Trophoblast cell (in vitro differentiated cells and primary cell): ENCODE data around the gene HIVEP3.
A peak's percentile ranks its signal among the peaks of the same experiment; 100 is the strongest.

Experiments used
- DNase-seq, 2 donors: peaks; one replicate each; pipeline ENCODE4 v3.0.0-alpha.2; 2016
- H2AFZ ChIP-seq: 2 replicates; pipeline ENCODE4 v1.6.1; 2013; ENCODE audit warnings: low read length, moderate library complexity, mild to moderate bottlenecking; ENCODE audit not compliant: insufficient read depth, poor library complexity
- H2AK5ac ChIP-seq: 2 replicates; pipeline ENCODE4 v1.6.1; 2013; ENCODE audit warnings: mild to moderate bottlenecking, low read length
- H2BK120ac ChIP-seq: 2 replicates; pipeline ENCODE4 v1.6.1; 2013; ENCODE audit warnings: low read length, mild to moderate bottlenecking, moderate library complexity; ENCODE audit not compliant: insufficient read depth, poor library complexity
- H2BK12ac ChIP-seq: 2 replicates; pipeline ENCODE4 v1.6.1; 2013; ENCODE audit warnings: mild to moderate bottlenecking, low read length, moderate library complexity
- H2BK5ac ChIP-seq: 2 replicates; pipeline ENCODE4 v1.6.1; 2013; ENCODE audit warnings: low read length, low read depth, moderate library complexity, mild to moderate bottlenecking; ENCODE audit not compliant: poor library complexity
- H3K14ac ChIP-seq: 2 replicates; pipeline ENCODE4 v1.6.1; 2013; ENCODE audit warnings: mild to moderate bottlenecking, low read length
- H3K18ac ChIP-seq: 2 replicates; pipeline ENCODE4 v1.6.1; 2013; ENCODE audit warnings: mild to moderate bottlenecking, low read length
- H3K23ac ChIP-seq: 2 replicates; pipeline ENCODE4 v1.6.1; 2013; ENCODE audit warnings: low read length
- H3K27ac ChIP-seq: 2 replicates; pipeline ENCODE4 v1.5.1; 2013; ENCODE audit warnings: low read depth, mild to moderate bottlenecking, inconsistent platforms, low read length, moderate library complexity
- H3K27me3 ChIP-seq: 2 replicates; pipeline ENCODE4 v1.6.1; 2013; ENCODE audit warnings: inconsistent platforms, mild to moderate bottlenecking, low read length, moderate library complexity; ENCODE audit not compliant: insufficient read depth
- H3K36me3 ChIP-seq, 2 experiments: 1 replicate in 1 of 2; 2 replicates in 1 of 2; pipeline ENCODE4 v1.6.1; 2013; ENCODE audit warnings: low read length in 2 of 2, mild to moderate bottlenecking in 2 of 2, moderate library complexity in 1 of 2; ENCODE audit not compliant: insufficient read depth in 2 of 2, control insufficient read depth in 1 of 2
- H3K4ac ChIP-seq: 2 replicates; pipeline ENCODE4 v1.6.1; 2013; ENCODE audit warnings: low read depth, mild to moderate bottlenecking, low read length, moderate library complexity
- H3K4me1 ChIP-seq, 2 experiments: 1 replicate in 1 of 2; 2 replicates in 1 of 2; pipeline ENCODE4 v1.6.1; 2013; ENCODE audit warnings: low read length in 2 of 2, mild to moderate bottlenecking in 2 of 2, moderate library complexity in 1 of 2; ENCODE audit not compliant: insufficient read depth in 2 of 2, control insufficient read depth in 1 of 2
- H3K4me2 ChIP-seq: 2 replicates; pipeline ENCODE4 v1.6.1; 2013; ENCODE audit warnings: inconsistent platforms, mild to moderate bottlenecking, low read length, moderate library complexity
- H3K4me3 ChIP-seq: 2 replicates; pipeline ENCODE4 v1.5.1; 2013; ENCODE audit warnings: mild to moderate bottlenecking, low read depth, low read length, inconsistent platforms
- H3K79me1 ChIP-seq: one replicate; pipeline ENCODE4 v1.6.1; 2013; ENCODE audit warnings: low read length
- H3K79me2 ChIP-seq: 2 replicates; pipeline ENCODE4 v1.6.1; 2013; ENCODE audit warnings: low read length, mild to moderate bottlenecking; ENCODE audit not compliant: control insufficient read depth, insufficient read depth, poor library complexity
- H3K9ac ChIP-seq: 2 replicates; pipeline ENCODE4 v1.6.1; 2013; ENCODE audit warnings: mild to moderate bottlenecking, low read length
- H3K9me3 ChIP-seq: 2 replicates; pipeline ENCODE4 v1.6.1; 2013; ENCODE audit warnings: low read depth, mild to moderate bottlenecking, control low read depth, inconsistent platforms, low read length; ENCODE audit not compliant: insufficient read depth
- H4K12ac ChIP-seq: 2 replicates; pipeline ENCODE4 v1.6.1; 2013; ENCODE audit warnings: low read depth, mild to moderate bottlenecking, low read length, moderate library complexity
- H4K8ac ChIP-seq: 2 replicates; pipeline ENCODE4 v1.6.1; 2013; ENCODE audit warnings: low read depth, mild to moderate bottlenecking, low read length, moderate library complexity
- H4K91ac ChIP-seq: one replicate; pipeline ENCODE4 v1.6.1; 2013; ENCODE audit warnings: low read depth, mild to moderate bottlenecking, low read length, moderate library complexity
- WGBS: extraction: QIAGEN DNeasy Blood & Tissue Kit; methylation state at CpG from one replicate; pipeline ENCODE4 v1.1.7; 2013; ENCODE audit warnings: missing lambda C conversion rate; ENCODE audit not compliant: insufficient read length, insufficient coverage; ENCODE audit errors: extremely low coverage; 5-methylcytosine and 5-hydroxymethylcytosine counted together

HIVEP3 gene

DNA sequence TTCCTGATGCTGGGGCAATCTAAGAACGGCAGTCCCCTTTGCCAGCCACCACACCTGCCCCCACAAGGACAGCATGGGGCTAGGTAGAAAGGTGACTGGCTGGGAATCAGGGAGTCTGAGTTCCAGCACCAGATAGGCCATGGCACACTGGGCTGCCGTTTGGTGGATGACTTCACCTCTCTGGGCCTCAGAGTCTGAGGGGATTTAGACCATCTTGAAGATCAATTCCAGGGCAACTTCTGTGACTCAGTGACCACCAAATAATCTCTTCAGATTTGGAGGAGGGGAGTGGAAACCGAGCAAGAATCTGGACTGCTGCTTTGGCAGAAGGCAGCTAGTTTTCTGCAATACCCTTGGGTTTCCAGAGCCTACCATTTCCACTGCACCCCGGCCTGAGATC lies 342.1 kb downstream of the HIVEP3 start:
- Histone ChIP-seq H3K27ac (no peak overlapping the region), H3K4me3 (no peak overlapping the region), H2BK12ac (no peak overlapping the region), H3K4ac (no peak overlapping the region), H3K4me1 (no peaks in the 10 kb centered on the region), H3K14ac (no peak overlapping the region), H4K8ac (no peak overlapping the region), H3K79me2 (no peaks in the 10 kb centered on the region), H2AFZ (no peak overlapping the region), H2BK5ac (no peak overlapping the region), H3K4me2 (no peak overlapping the region), H2AK5ac (no peak overlapping the region), H2BK120ac (no peak overlapping the region), H3K27me3 (no peaks in the 10 kb centered on the region), H3K9ac (no peak overlapping the region), H3K23ac (no peak overlapping the region), H4K91ac (no peak overlapping the region), H3K9me3 (no peaks in the 10 kb centered on the region), H3K36me3 (no peaks in the 10 kb centered on the region), H3K79me1 (no peaks in the 10 kb centered on the region), H4K12ac (no peak overlapping the region), H3K18ac (no peak overlapping the region)
- DNase-seq: no peak
- WGBS: no CpG with 5 or more reads among the region's 4 CpGs

DNA sequence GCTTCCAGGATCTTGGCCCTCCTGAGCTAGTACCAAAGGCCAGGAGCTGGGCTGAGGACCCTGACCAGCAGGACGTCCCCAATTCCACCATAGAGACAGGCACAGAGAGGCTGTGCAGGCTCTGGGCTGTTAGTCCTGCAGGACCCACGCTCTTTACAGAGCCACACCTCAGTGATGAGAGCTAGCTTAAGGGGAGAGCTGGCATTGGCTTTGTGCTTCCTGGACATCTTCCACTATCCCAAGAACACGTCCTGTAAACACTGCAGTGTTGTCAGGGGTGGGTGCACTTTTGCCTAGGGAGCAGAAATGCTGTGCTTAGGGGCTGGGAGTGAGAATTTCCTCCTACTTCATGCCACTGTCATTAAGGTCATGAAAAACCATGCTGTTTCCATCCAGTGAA lies 342.5 kb downstream of the HIVEP3 start:
- H3K27ac ChIP-seq: no peak overlapping the region
- H3K4me1 ChIP-seq: no peaks in the 10 kb centered on the region
- no CpG with 5 or more reads among the region's 3 CpGs for WGBS
- H4K91ac ChIP-seq: no peak overlapping the region
- H3K9me3 ChIP-seq: no peaks in the 10 kb centered on the region
- no peak overlapping the region for H2BK5ac ChIP-seq
- H3K9ac ChIP-seq: no peak overlapping the region
- no peak overlapping the region for H4K12ac ChIP-seq
- no peak overlapping the region for H3K18ac ChIP-seq
- no peak overlapping the region for H3K4me2 ChIP-seq
- H3K79me1 ChIP-seq: no peaks in the 10 kb centered on the region
- no peak overlapping the region for H3K23ac ChIP-seq
- no peak overlapping the region for H2AFZ ChIP-seq
- H4K8ac ChIP-seq: no peak overlapping the region
- no peak overlapping the region for H3K14ac ChIP-seq
- no peak overlapping the region for H3K4me3 ChIP-seq
- no peaks in the 10 kb centered on the region for H3K27me3 ChIP-seq
- H2BK12ac ChIP-seq: no peak overlapping the region
- H2BK120ac ChIP-seq: no peak overlapping the region
- H3K36me3 ChIP-seq: no peaks in the 10 kb centered on the region
- no peak overlapping the region for H3K4ac ChIP-seq
- H2AK5ac ChIP-seq: no peak overlapping the region
- no peaks in the 10 kb centered on the region for H3K79me2 ChIP-seq
- DNase-seq: no peak

DNA sequence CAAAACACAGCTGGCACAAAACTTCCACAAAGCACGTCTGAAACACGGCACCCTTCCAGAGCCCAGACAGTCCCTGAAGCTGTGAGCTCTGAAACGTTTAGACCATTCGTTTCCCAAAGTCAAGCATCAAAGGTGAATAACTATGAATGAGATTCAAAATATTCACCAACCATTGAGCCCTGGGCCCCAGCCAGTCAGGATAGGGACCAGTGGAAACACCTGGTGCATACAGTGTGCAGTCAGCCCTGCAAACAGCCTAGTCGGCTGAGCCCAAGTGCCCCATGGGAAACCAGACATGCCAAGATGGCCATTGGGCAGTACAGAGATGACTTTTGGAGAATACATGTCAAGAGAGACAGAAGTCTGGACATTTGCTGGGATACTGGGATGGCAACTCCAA lies 343.9 kb downstream of the HIVEP3 start:
- peak; percentile 7 to 60 for DNase-seq
- no peak overlapping the region for H2BK5ac ChIP-seq
- H4K8ac ChIP-seq: no peak overlapping the region
- no peak overlapping the region for H2AK5ac ChIP-seq
- H4K12ac ChIP-seq: no peak overlapping the region
- H3K4me1 ChIP-seq: no peaks in the 10 kb centered on the region
- no peaks in the 10 kb centered on the region for H3K9me3 ChIP-seq
- H2BK12ac ChIP-seq: no peak overlapping the region
- peaks cover 2% of the 10 kb centered on the region for H3K27me3 ChIP-seq
- no peak overlapping the region for H3K27ac ChIP-seq
- H3K4me2 ChIP-seq: no peak overlapping the region
- H3K18ac ChIP-seq: no peak overlapping the region
- no peaks in the 10 kb centered on the region for H3K79me2 ChIP-seq
- no CpG with 5 or more reads among the region's 5 CpGs for WGBS
- no peak overlapping the region for H3K23ac ChIP-seq
- no peak overlapping the region for H3K14ac ChIP-seq
- no peak overlapping the region for H3K4me3 ChIP-seq
- no peak overlapping the region for H2BK120ac ChIP-seq
- no peak overlapping the region for H3K4ac ChIP-seq
- H4K91ac ChIP-seq: no peak overlapping the region
- H3K79me1 ChIP-seq: no peaks in the 10 kb centered on the region
- no peak overlapping the region for H2AFZ ChIP-seq
- H3K36me3 ChIP-seq: no peaks in the 10 kb centered on the region
- no peak overlapping the region for H3K9ac ChIP-seq

DNA sequence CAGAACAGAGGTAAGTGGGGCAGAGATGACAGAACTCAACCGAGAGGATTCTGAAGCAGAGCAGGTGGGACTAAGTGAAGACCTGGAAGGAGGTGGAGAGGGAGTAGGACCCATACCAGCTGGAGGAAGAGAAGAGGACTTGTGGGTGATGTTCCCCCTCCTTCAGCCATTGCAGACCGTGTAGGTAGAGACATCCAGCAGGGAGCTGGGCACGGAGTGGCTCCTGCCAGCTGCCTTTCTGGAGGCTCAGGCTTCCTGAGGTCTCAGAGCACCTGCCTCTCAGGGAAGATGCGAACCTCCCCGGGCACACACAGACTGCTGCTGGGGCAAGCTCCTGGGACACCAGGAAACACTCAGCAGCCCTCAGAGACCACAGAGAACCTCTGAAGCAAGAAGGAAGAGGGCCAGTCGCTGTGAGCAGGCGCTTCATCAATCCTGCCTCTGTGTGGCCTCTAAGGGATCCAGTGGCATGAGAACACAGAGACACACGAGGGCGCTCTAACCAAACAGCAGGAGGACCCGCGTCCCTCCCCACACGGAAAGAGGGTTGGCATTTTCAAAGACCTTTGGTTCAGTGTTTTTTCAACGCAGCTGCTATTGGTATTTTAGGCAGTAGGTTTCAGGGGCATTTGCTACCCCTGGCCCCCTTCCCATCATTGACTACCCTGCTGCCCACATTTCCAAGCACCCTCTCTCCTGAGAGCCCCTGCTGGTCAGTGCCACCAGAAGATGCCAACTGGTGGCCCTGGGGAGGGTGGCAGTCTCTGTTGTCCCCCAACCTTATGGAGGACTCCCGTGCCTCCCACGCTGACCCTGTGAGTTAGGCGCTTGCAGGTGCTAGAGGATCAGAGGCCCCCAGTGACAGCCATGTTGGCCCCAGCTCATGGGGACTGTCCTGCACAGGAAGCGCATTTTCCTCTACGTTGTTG lies 344.7 kb downstream of the HIVEP3 start:
- Histone ChIP-seq H3K79me1 (no peaks in the 10 kb centered on the region), H3K4me3 (no peak overlapping the region), H3K14ac (no peak overlapping the region), H3K4me2 (no peak overlapping the region), H2BK12ac (no peak overlapping the region), H4K12ac (no peak overlapping the region), H4K91ac (peak overlapping the region; percentile 7), H3K4me1 (no peaks in the 10 kb centered on the region), H3K36me3 (no peaks in the 10 kb centered on the region), H2AK5ac (peak overlapping the region; percentile 50), H3K18ac (no peak overlapping the region), H4K8ac (no peak overlapping the region), H3K23ac (no peak overlapping the region), H2BK5ac (no peak overlapping the region), H3K27me3 (peaks cover 2% of the 10 kb centered on the region), H2BK120ac (no peak overlapping the region), H3K27ac (no peak overlapping the region), H3K4ac (no peak overlapping the region), H3K9ac (no peak overlapping the region), H2AFZ (no peak overlapping the region), H3K9me3 (no peaks in the 10 kb centered on the region), H3K79me2 (no peaks in the 10 kb centered on the region)
- peak; percentile 63 to 88 for DNase-seq
- WGBS: no CpG with 5 or more reads among the region's 18 CpGs
